GM21390 (cell line): Measurements from ENCODE around the gene FOXN3.
"Not testable (repeated sequence)": the region's sequence is repeated elsewhere in the genome, so short reads cannot be mapped to it uniquely, and the experiment has no call there.

Source experiments
- ATAC-seq: cut with Tn5 transposase; IDR thresholded peaks from one replicate; pipeline ENCODE4 v1.9.1; 2021; ENCODE audit not compliant: unreplicated experiment

FOXN3 gene

GRCh38 chr14:89309670-89310177 lies 107.3 kb downstream of the FOXN3 start:
- no peak for ATAC-seq

- ATAC-seq, result peak; percentile 39
Measured at GRCh38 chr14:89308232-89308959, 108.6 kb downstream of the FOXN3 start.

GRCh38 chr14:89307409-89307808 lies 109.6 kb downstream of the FOXN3 start:
- no peak for ATAC-seq

GRCh38 chr14:89304972-89305703 lies 111.9 kb downstream of the FOXN3 start:
- peak; percentile 40 for ATAC-seq

GRCh38 chr14:89304561-89304960 lies 112.5 kb downstream of the FOXN3 start:
- no peak for ATAC-seq

- ATAC-seq, result peak; percentile 59
Measured at GRCh38 chr14:89303456-89304435, 113.3 kb downstream of the FOXN3 start.

GRCh38 chr14:89302396-89302950 lies 114.6 kb downstream of the FOXN3 start:
- ATAC-seq, result no peak

GRCh38 chr14:89299587-89299986 lies 117.4 kb downstream of the FOXN3 start:
- ATAC-seq, result no peak

- ATAC-seq, result no peak
Measured at GRCh38 chr14:89298056-89298834, 118.8 kb downstream of the FOXN3 start.

- no peak for ATAC-seq
Measured at GRCh38 chr14:89296281-89296745, 120.7 kb downstream of the FOXN3 start.

GRCh38 chr14:89294872-89295271 lies 122.2 kb downstream of the FOXN3 start:
- ATAC-seq, result no peak

GRCh38 chr14:89294469-89294868 lies 122.6 kb downstream of the FOXN3 start:
- not testable (repeated sequence) for ATAC-seq

- no peak for ATAC-seq
Measured at GRCh38 chr14:89294060-89294459, 123.0 kb downstream of the FOXN3 start.

GRCh38 chr14:89293314-89293916 lies 123.6 kb downstream of the FOXN3 start:
- no peak for ATAC-seq

GRCh38 chr14:89292579-89293313 lies 124.3 kb downstream of the FOXN3 start:
- no peak for ATAC-seq

- ATAC-seq, result no peak
Measured at GRCh38 chr14:89291351-89291940, 125.6 kb downstream of the FOXN3 start.

GRCh38 chr14:89290813-89291212 lies 126.2 kb downstream of the FOXN3 start:
- no peak for ATAC-seq

- no peak for ATAC-seq
Measured at GRCh38 chr14:89289477-89289876, 127.6 kb downstream of the FOXN3 start.
